ENCODE results near the gene RMDN3. TPM values are rescaled to one million over a fixed set of nuclear protein-coding genes. Genes with fewer than 3 reads are reported as not detected.

RMDN3 gene, protein sequence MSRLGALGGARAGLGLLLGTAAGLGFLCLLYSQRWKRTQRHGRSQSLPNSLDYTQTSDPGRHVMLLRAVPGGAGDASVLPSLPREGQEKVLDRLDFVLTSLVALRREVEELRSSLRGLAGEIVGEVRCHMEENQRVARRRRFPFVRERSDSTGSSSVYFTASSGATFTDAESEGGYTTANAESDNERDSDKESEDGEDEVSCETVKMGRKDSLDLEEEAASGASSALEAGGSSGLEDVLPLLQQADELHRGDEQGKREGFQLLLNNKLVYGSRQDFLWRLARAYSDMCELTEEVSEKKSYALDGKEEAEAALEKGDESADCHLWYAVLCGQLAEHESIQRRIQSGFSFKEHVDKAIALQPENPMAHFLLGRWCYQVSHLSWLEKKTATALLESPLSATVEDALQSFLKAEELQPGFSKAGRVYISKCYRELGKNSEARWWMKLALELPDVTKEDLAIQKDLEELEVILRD
- total RNA-seq (2014; rRNA removed; shearing (Covaris generic)) = 9.6 and 14.2 TPM in 2 replicates

DNA sequence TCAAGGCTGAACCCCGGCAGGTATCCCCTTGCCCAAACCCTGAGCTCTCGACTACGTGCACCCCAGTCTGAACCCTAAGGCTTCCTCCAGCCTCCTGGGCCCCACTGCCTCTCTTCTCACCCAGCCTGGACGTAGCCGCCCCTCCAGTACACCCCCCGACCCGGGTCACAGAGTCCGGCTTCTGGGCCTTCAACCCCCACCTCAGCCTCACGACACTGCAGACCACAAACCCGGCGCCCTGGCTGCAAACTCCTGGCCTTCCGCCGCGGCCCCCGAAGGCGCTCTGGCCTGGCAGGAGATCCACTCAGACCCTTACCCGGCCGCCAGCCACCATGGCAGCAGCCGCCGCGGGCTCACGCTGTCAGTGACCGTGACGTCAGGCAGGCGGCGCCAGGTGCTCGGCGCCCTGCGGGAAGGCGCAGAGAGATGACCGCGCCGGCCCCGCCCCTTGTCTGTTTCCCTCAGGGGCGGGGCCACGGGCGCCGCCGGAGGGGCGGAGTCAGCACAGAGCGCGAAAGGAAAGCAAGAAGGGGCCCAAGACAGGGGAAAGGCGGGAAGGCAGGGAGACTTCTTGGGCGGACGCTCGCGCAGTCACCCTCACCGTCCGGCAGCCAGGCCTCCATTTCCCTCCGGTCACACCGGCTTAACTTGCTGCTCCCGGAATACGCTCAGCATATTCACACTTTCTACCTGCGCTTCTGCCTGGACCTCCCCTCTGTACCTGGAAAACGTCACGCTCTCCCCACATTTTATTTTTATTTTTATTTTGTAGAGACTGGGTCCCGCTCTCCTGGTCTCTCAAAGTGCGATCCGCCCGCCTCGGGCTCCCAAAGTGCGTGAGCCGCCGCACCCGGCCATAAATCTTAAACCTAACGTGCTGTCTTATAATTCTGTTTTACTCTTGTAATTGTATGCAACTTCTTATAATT, at the start of gene RMDN3:
RMDN3 (minus strand) TSS at position 372 of the 929 bp plus-strand sequence. CDS start 471 bp downstream, outside the sequence.
- Histone ChIP-seq H3K27me3 (ENCODE audit: control insufficient read depth, insufficient read depth, low read length) (no peaks in the 10 kb centered on the region), H3K4me3 (ENCODE audit: insufficient read depth, low read depth, low read length) (peak within 1 kb of the TSS; percentile 81), H3K36me3 (replicated peaks; ENCODE audit: control insufficient read depth, insufficient read depth, low read length) (peaks cover 2% of the 10 kb centered on the region)
- DNase-seq = peak; percentile 98

DNA sequence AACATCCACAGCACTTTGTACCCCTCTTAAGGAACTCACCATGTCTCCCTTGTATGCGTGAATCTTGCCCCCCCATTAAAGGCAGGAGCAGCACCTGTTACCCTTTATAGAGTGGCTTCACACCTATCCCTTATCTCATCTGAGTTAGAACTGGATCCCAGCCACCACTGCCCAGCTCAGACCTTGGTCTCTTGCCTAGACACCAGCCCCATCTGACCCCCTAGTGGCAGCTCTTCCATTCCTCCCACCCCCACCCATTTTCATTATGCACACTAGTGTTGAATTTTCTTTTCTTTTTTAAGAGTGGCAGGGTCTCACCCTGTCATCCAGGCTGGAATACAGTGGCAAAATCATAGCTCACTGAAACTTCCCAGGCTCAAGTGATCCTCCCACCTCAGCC, 48.6 kb upstream of the RMDN3 start:
- H3K27me3 ChIP-seq (ENCODE audit: control insufficient read depth, insufficient read depth, low read length) = no peaks in the 10 kb centered on the region

DNA sequence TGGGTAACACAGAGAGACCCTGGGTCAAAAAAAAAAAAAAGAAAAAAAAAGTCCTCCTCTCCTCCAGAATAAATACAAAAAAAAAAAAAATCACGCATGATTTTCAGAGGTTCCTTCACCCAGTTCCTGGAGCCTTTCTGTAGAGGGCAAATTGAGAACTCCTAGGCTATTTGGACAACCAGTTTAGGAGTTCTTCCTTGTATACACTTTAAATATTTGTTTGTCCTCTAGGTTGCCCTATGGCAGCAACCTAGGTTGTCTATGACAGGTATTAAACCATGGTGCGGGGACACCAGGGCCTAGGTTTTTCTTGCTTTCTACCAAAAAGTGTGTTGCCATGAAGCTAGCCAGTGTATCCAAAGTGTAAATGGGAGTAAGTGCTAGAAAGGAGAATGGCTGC, 48.0 kb upstream of the RMDN3 start:
- no peaks in the 10 kb centered on the region for H3K36me3 ChIP-seq (replicated peaks; ENCODE audit: control insufficient read depth, insufficient read depth, low read length)
- no peaks in the 10 kb centered on the region for H3K27me3 ChIP-seq (ENCODE audit: control insufficient read depth, insufficient read depth, low read length)
- H3K4me3 ChIP-seq (ENCODE audit: insufficient read depth, low read depth, low read length) = no peak overlapping the region
- no peak for DNase-seq

More for the DNA sequence above, 48.6 kb upstream of the RMDN3 start:
- Histone ChIP-seq H3K4me3 (ENCODE audit: insufficient read depth, low read depth, low read length) (no peak overlapping the region), H3K36me3 (replicated peaks; ENCODE audit: control insufficient read depth, insufficient read depth, low read length) (no peaks in the 10 kb centered on the region)
- DNase-seq = peak; percentile 40

DNA sequence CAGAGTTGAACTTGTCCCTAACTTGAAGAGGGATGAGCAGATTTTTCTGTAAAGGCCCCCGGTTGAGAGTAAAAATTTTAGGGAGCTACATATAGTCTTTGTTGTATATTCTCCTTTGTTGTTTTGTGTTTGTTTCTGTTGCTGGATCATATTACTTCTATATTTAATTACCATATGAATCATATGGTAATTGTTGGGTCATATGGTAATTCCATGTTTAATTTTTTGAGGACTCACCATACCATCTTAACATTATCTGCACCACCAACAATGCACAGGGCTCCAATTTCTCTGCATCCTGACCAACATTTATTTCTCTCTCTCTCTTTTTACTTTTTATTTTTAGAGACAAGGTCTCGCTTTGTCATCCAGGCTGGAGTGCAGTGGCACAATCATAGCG, 44.5 kb upstream of the RMDN3 start:
- Histone ChIP-seq H3K36me3 (replicated peaks; ENCODE audit: control insufficient read depth, insufficient read depth, low read length) (no peaks in the 10 kb centered on the region), H3K4me3 (ENCODE audit: insufficient read depth, low read depth, low read length) (no peak overlapping the region), H3K27me3 (ENCODE audit: control insufficient read depth, insufficient read depth, low read length) (no peaks in the 10 kb centered on the region)
- no peak for DNase-seq

DNA sequence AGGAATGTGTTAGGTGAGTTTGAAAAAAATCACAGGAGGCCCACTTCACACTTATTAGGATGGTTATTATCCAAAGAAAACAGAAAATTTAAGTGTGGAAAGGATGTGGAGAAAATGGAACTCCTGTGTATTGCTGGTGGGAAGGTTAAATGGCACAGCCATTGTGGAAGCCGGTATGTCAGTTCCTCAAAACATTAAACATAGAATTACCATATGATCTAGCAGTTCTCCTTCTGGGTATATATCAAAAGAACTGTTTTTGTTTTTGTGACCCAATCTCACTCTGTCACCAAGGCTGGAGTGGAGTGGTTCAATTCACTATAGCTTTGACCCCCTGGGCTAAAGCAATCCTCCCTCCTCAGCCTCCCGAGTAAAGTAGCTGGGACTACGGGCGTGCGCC, 41.5 kb upstream of the RMDN3 start:
- no peaks in the 10 kb centered on the region; the same call in 1 of the 2 replicates for H3K36me3 ChIP-seq (replicated peaks; ENCODE audit: control insufficient read depth, insufficient read depth, low read length)
- no peaks in the 10 kb centered on the region for H3K27me3 ChIP-seq (ENCODE audit: control insufficient read depth, insufficient read depth, low read length)
- H3K4me3 ChIP-seq (ENCODE audit: insufficient read depth, low read depth, low read length) = no peak overlapping the region
- no peak for DNase-seq

DNA sequence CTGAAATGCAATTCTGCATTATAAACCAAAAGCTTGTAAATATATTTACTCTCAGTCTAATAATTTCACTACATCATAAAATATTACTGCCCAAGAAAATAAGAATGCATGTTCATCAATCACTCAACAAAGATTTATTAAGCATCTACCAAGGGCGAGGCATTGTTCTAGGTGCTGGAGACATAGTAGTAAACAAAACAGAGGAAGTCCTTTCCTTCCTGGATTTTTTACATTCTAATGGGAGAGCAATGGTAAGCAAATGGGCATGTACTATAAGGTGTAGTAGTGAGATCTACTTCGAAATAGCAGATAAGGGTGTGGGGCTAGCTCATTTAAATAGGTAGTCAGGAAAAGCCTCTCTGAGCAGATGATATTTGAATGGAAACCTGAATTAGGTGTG, 41.0 kb upstream of the RMDN3 start:
- H3K4me3 ChIP-seq (ENCODE audit: insufficient read depth, low read depth, low read length) = no peak overlapping the region
- H3K27me3 ChIP-seq (ENCODE audit: control insufficient read depth, insufficient read depth, low read length) = no peaks in the 10 kb centered on the region
- DNase-seq = no peak
- no peaks in the 10 kb centered on the region; the same call in 1 of the 2 replicates for H3K36me3 ChIP-seq (replicated peaks; ENCODE audit: control insufficient read depth, insufficient read depth, low read length)

DNA sequence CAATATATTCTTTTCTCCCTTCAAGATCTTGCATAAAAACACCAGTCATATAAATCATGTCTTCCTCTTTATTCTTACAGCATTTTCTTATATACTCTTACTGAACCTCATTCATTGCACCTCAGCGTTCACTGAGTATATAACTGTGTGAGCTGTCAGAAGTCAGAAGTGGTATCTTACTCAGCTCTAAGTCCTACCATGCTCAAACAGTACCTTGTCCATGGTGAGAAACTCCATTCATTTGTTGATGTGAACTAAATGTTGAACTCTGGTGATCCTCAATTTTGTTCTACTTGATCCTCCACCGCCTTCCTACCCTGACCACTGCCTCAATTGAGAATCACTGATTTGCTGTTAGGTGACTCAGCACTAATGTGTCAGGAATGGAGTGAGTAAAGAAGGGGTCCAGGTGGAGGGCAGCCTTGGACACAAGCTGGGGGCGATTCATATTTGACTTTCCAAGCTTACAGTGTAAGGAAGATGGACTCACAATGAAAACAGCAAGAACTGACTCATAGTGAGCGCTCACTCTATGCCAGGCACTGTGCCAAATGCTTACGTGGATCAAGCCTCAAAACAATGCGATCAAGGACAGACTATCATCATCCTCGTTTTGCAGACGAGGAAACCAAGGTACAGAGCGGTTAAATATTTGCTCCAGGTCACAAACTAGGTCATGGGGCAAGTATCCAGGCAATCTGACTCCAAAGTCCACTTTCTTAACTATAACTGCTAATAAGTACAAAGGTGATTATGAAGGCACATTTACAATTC, 38.3 kb upstream of the RMDN3 start:
- no peak for DNase-seq
- no peaks in the 10 kb centered on the region for H3K27me3 ChIP-seq (ENCODE audit: control insufficient read depth, insufficient read depth, low read length)
- H3K4me3 ChIP-seq (ENCODE audit: insufficient read depth, low read depth, low read length) = no peak overlapping the region
- H3K36me3 ChIP-seq (replicated peaks; ENCODE audit: control insufficient read depth, insufficient read depth, low read length) = no peaks in the 10 kb centered on the region; the same call in 1 of the 2 replicates

DNA sequence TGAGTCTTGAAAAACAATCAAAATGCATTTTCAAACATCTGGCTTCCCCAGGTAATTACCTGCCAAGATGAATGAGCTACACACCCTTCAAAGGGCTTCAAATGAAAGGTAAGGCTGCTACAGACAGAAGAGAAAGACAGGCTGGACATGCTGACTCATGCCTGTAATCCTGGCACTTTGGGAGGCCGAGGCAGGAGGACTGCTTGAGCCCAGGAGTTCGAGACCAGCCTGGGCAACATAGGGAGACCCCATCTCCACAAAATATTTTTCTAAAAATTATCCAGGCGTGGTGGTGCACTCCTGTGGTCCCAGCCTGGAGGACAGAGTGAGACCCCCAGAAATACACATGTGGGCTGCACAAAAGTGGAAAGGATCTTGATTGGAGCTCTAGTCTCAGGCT, 37.3 kb upstream of the RMDN3 start:
- no peak overlapping the region for H3K4me3 ChIP-seq (ENCODE audit: insufficient read depth, low read depth, low read length)
- no peak for DNase-seq
- no peaks in the 10 kb centered on the region for H3K27me3 ChIP-seq (ENCODE audit: control insufficient read depth, insufficient read depth, low read length)
- no peaks in the 10 kb centered on the region; the same call in 1 of the 2 replicates for H3K36me3 ChIP-seq (replicated peaks; ENCODE audit: control insufficient read depth, insufficient read depth, low read length)

DNA sequence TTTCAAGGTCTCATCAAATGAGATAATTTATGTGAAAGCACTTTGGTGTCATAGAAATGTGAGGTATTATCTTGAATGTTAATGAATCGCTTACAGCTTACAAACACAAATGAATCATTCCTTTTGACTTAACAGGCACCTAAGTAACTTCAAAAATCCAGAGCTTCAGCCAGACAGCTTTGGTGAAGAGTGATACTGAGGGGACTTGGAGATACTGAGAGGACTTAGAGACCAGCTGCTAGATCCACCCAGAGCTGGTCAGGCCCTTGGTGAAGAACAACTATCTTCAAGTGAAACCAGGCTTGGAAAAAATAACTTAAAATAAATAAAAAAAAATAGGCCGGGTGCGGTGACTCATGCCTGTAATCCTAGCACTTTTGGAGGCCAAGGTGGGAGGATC, 35.7 kb upstream of the RMDN3 start:
- Histone ChIP-seq H3K4me3 (ENCODE audit: insufficient read depth, low read depth, low read length) (no peak overlapping the region), H3K36me3 (replicated peaks; ENCODE audit: control insufficient read depth, insufficient read depth, low read length) (no peaks in the 10 kb centered on the region; the same call in 1 of the 2 replicates), H3K27me3 (ENCODE audit: control insufficient read depth, insufficient read depth, low read length) (no peaks in the 10 kb centered on the region)
- no peak for DNase-seq

DNA sequence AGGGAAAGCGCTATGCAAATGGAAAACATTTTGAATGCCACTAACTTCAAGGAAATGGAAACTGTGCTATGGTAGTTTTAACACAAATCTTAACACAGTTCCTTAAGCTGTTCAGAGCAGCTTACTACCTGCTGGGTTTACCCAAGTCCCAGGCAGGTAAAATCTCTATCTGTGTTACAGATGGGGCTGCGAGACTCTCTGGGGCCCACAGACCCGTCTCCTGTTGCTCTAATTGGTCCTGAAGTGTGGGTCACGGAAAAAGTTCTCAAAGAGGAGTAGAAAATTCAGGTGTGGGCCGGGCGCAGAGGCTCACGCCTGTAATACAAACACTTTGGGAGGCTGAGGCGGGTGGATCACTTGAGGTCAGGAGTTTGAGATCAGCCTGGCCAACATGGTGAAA, 34.9 kb upstream of the RMDN3 start:
- no peaks in the 10 kb centered on the region for H3K27me3 ChIP-seq (ENCODE audit: control insufficient read depth, insufficient read depth, low read length)
- no peaks in the 10 kb centered on the region; the same call in 1 of the 2 replicates for H3K36me3 ChIP-seq (replicated peaks; ENCODE audit: control insufficient read depth, insufficient read depth, low read length)
- no peak for DNase-seq
- no peak overlapping the region for H3K4me3 ChIP-seq (ENCODE audit: insufficient read depth, low read depth, low read length)

DNA sequence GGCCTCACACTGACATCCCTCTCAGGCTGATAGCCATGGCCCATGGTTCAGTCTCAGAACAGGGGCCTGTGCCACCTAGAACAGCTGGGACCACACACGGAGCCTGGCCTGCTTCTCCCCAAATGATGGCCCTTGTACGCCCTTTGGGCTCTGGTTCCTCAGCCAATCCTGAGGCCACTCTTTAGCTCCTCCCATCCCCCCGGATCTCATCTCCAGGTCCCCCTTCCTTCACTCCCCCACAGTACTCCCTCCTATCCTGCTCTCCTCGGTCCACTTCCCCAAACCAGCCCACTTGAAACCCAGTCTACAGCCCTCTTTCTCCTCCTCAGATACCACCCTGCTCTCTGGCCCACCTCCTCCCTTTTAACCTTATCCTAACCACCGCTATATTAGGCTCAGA, 34.1 kb upstream of the RMDN3 start:
- Histone ChIP-seq H3K27me3 (ENCODE audit: control insufficient read depth, insufficient read depth, low read length) (no peaks in the 10 kb centered on the region), H3K4me3 (ENCODE audit: insufficient read depth, low read depth, low read length) (no peak overlapping the region), H3K36me3 (replicated peaks; ENCODE audit: control insufficient read depth, insufficient read depth, low read length) (no peaks in the 10 kb centered on the region; the same call in 1 of the 2 replicates)
- DNase-seq = no peak

DNA sequence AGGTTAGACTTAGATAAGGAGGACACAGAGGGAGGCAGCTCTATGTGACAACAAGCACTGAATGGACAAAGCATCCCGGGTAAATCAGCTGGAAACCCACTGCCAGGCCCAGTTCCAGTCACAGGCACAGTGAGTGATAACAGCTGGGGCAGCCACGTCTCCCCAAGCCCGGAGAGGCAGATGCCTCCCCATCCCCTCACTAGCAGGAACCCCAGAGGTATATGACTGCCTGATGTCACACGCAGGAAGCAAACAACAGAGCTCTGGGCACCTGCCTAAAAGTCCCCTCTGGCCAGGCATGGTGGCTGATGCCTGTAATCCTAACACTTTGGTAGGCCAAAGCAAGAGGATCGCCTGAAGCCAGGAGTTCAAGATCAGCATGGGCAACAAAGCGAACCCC, 32.9 kb upstream of the RMDN3 start:
- Histone ChIP-seq H3K27me3 (ENCODE audit: control insufficient read depth, insufficient read depth, low read length) (no peaks in the 10 kb centered on the region), H3K36me3 (replicated peaks; ENCODE audit: control insufficient read depth, insufficient read depth, low read length) (no peaks in the 10 kb centered on the region; the same call in 1 of the 2 replicates), H3K4me3 (ENCODE audit: insufficient read depth, low read depth, low read length) (no peak overlapping the region)
- DNase-seq = no peak

DNA sequence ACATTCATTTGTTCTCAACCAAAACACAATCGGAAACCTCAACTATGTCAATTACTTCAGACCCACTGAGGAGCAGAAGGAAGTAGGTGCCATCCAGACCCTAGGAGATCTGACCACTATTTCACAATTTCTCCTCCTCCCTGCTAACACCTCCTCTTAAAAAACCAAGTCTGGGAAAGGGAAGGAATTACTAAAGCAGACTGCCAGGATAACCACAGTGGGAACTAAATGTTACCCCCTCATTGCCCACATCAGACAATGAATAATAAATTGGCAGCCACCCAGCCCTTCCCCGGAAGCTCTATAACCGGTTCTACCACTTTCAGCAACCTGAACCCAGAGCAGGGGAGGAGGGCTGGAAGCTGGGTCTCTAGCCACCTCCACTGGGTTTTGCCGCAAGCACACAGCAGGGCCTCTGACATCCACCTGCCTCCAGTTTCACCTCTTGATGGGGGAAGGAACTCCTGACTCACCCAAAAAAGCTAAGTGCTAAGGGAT, 32.3 kb upstream of the RMDN3 start:
- H3K4me3 ChIP-seq (ENCODE audit: insufficient read depth, low read depth, low read length) = no peak overlapping the region
- H3K27me3 ChIP-seq (ENCODE audit: control insufficient read depth, insufficient read depth, low read length) = no peaks in the 10 kb centered on the region
- no peaks in the 10 kb centered on the region; the same call in 1 of the 2 replicates for H3K36me3 ChIP-seq (replicated peaks; ENCODE audit: control insufficient read depth, insufficient read depth, low read length)
- DNase-seq = peak; percentile 84

DNA sequence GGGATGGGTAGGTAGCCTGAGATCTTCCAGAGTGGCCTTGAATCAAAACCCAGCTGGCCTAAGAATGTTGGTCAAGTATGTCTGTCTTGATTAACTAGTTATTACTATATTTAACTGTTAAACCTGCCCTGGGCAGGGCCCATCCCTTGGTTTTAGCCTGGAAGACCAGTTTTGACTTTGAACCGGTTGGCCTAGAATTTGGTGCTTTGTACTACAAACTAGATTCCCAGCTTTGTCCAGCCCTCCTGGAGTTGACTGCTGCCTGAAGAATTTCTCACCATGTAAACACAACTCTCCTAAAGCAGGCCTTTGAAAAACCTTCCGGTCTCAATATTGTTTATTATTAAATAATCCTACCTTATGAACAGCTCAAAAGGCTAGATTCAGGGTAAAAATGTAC, 30.8 kb upstream of the RMDN3 start:
- H3K4me3 ChIP-seq (ENCODE audit: insufficient read depth, low read depth, low read length) = no peak overlapping the region
- H3K27me3 ChIP-seq (ENCODE audit: control insufficient read depth, insufficient read depth, low read length) = no peaks in the 10 kb centered on the region
- no peaks in the 10 kb centered on the region for H3K36me3 ChIP-seq (replicated peaks; ENCODE audit: control insufficient read depth, insufficient read depth, low read length)

More for the DNA sequence above, 30.8 kb upstream of the RMDN3 start:
- DNase-seq = no peak

Data from H7 (cell line).